HG03378 (cell line): Measurements from ENCODE around the gene SH2D6.
"Not testable (repeated sequence)": the region's sequence is repeated elsewhere in the genome, so short reads cannot be mapped to it uniquely, and the experiment has no call there.

ENCODE experiments used
- ATAC-seq: cut with Tn5 transposase; IDR thresholded peaks from one replicate; pipeline ENCODE4 v1.9.1; 2021; ENCODE audit warnings: mild to moderate bottlenecking, moderate library complexity; ENCODE audit not compliant: unreplicated experiment

The SH2D6 gene

DNA sequence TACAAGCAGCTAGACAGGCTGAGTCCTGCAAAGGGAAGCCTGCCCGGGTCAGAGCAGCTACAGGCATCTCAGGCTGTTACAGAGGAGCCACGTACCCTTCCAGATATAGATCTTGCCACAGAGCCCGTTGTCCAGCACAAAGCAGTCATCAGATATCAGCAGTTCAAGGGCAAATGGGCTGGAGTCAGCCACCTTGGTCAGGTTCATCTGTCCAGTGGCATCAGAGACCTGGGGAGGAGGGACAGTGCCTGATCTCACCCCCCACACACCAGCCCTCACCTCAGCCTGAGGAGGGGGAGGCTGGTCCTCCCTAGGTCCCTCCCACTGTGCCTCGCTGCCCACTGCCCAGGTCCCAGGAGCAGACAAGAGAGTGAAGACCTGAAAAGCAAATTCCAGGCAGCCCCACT is 20.6 kb upstream of the SH2D6 start:
- no peak for ATAC-seq

DNA sequence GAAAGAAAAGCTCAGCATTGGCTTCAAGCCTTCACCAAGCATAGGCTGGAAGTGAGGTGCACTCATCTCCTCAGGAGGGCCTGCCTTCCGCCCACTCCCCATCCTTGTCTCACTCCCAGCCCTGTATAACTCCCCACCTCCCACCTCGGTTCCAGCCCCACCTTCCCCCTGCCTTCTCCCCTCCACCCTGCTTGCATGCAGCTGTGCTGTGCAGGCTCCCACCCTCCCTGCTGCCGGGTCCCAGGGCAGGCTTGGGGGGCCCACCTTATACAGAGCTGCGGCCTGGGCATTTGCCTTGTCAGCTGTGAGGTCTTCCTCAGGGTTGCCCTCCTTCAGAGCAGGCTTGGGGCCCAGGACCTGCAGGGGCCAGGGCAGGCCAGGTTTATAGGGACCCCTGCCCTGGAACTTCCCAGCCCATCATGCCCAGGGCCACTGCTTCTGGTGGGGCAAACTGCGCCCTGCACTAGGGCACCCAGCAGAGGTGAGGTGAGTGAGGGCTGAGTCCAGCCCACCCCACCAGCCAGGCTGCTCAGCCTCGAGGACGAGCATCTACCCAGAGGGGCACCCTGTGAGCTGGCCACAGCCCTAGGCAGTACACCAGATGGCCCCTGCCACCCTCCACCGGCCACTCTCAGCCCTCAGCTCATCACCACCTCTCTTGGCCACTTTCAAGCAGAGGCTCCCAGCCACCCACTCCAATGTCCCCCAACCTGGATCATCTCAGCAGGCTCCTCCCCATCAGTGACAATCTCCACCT is 19.9 kb upstream of the SH2D6 start:
- ATAC-seq: no peak

DNA sequence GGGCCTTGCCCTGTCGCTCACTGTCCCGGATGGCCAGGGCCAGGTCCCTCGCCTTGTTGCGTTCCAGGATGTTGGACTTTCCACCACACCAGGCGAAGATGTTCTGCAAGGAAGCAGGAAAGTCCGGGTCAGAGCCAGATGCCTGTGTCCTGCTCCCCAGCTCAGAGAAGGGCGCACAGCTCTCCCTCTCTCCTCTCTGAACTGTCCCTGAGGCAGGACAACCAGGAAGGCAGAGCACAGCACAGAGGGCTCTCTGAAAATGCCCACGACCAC is 19.4 kb upstream of the SH2D6 start:
- ATAC-seq: no peak

DNA sequence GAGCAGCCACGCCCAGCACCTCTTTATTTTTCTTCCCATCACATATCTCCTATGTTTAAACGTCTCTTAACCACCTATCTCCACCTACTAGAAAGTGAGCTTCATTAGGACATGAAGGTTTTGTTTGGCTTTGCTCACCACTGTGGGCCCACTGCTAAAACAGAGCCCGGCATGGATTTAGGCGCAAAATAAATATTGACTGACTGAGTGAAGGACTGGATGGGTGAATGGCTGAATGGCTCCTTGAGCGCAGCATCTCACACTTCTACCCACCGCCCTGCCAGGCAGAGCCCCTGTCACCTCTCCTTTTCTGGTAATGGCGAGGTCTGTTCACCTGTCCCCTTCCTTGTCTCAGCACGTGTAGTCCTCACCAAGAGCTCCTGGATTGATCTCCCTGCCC is 18.5 kb upstream of the SH2D6 start:
- no peak for ATAC-seq

DNA sequence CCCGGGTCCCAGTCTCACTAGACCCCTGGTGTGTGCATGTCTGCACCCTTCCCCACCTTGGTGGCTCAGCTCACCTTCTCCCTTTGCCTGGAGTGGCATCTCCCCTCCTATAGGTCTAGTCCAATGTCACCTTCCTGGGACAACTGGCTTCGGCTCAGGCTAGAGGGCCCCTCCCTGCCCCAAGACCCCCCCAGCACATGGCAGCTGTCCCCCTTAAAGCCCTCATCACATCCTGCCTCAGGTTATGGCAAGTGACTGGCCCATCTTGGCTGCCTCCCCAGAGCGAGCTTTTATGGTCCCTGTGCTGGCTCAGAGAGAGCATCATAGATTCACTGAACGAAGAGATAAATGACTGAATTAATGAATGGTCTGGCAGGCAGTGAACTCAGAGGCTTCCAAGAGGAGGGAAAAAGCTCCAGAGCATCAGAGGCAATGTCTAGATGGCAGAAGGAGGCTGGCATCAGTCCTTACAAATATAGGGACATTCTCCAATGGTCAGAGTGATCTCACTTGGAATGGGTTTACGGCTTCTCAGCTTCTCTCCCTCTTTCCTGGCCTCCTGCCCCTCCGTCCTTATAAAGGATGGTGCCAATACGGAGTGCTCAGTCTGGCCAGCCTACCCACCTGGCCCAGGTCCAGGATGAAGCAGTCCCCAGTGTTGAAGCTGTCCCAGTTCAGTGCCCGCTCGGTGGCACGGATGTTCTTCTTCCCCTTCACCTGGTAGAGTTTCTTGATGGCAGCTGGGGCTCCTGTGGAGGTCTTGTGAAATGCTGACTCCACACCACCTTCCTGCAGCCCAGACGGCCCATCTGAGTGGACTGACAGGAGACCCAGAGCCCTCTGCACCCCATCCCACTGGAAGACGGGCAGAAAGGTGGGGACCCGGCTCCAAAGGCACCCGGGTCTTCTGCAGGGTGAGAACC is 17.7 kb upstream of the SH2D6 start:
- ATAC-seq: no peak

DNA sequence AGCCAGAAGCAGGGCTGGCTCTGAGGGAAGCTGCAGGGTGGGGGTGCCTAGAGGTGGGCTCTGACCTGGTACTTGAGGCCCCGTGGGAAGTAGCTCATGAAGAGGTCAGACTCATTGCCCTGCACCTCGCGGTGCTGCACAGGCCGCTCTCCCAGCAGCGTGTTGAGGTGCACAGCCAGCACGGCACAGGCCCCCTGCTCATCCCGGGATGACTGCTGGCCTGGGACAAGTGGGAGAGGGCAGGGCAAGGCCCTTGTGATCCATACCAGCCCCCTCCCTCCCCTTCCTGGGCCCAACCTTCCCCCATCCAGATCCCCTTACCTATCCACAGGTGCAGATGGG is 17.1 kb upstream of the SH2D6 start:
- ATAC-seq: no peak

DNA sequence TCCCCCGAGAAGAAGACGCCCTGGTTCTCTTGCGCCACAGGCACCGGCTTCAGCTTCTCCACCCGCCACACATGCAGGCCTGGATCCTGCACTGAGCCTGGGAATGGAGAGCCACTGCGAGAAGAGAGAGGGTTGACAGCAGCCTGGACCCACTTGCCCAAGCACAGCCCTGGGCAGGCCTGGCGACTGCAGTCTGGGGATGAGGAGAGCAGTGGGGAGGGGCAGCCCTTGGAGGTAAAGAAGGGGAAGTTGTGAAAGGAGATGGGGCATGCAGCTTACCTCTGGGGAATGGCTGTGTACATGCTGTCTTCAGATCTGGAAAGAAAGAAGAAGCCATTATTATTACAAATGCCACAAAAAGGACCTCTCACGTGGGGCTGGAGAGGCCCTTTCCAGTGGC is 16.7 kb upstream of the SH2D6 start:
- no peak for ATAC-seq

DNA sequence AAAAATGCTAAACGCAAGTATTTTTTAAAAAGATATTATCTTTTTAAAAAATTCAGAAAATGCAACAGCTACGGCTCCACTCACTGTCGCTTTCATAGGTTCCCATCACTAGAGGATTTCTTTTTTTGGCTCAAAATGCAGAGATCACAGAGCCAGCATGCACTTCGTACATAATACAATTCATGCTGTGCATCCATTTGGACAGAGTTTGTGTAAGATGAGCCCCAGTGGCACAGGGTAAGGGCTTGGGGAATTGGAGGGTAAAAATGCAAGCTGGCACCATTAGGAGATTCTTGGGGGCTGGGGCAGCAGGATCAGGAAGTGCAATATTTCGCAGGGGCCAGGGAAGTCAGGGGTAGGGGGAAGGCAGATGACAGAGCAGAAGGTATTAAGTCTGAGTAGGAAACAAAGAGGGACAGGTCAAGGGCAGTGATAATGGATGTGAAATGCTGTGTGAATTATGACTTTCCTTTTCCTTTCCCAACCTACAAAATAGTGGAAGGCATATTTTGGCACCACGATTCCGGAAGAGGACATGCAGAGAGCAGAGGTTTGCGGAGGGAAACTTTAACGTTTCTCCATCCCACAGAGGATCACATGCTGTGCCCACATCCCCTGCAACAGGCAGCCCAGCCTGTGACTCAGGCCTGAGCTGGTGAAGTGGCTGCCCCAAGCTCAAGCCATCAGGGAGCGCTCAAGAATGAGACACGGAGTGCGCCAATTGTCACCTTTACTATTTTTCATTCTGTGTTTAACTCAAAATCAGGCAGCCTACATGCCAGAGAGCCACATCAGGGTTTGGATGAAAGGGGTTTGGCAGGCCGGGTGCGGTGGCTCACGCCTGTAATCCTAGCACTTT is 13.1 kb upstream of the SH2D6 start:
- ATAC-seq: no peak

DNA sequence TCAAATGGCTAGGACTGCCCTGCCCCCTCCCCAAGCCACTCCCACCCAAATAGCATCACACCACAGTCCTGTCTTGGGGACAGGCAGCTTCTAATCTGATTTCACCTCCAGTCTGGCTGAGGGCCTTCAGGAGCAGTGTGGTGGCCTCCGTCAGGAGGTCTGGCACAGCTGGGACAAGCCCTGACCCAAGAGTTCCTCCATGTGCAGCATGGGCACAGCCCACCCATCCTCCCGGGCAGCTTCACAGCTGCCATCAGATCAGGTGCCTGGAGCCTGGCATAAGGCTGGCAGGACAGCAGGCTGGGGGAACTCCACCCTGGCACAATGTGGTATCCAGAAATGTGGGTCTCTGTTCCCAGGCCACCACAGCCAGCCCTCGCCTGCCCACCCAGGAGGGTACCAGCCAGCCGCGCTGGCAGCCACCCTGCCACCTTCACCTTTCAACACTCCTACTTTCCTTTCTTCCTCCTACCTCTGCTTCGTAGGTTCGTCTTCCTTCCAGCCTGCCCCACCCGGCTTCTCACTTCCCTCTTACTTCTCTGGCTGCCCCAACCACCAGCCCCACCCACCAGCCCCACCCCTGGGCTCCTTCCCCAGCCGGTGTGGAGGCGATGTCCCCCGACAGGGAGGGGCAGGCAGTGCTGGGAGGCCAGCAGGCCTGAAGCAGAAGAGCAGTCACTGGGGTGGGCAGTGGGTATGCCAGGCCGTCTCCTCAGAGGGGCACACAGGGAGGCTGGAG is 8.5 kb upstream of the SH2D6 start, which contains the start of gene CAPG:
Gene CAPG, minus strand, starts transcription at position 522 of the 739 bp plus-strand sequence. CDS start 8,221 bp downstream, outside the sequence.
- peak; percentile 39 for ATAC-seq

DNA sequence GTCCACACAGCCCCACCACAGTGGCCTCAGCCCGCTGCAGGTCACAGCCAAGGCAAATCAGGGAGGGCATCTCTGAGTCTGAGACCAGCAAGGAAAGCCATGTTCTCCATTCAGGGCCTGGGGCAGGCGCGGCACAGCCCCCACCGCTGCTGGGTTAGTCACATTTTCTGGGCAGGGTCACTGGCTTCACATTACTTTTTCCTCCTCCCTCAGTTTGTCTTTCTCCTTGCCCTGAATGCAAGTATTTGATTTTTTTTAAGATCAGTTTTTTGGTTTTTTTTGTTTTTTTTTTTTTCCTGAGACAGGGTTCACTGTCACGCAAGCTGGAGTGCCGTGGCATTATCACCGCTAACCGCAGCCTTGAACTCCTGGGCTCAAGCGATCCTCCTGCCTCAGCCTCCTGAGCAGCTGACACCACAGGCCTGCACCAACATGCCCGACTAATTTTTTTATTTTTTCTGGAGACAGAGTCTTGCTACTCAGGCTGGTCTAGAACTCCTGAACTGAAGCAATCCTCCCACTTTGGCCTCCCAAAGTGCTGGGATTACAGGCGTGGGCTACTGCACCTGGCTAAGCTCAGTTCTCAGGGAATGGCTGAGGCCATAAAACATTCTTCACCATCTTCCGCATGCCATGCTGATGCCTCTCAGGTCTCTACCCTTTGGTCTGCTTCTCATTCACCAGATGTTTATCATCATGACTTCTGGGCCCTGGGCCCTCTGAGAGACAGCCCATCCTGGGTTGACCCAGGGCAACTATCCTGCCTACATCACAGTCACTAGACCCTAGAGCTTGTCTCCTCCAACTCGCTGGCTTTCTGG is 7.7 kb upstream of the SH2D6 start:
- no peak for ATAC-seq

DNA sequence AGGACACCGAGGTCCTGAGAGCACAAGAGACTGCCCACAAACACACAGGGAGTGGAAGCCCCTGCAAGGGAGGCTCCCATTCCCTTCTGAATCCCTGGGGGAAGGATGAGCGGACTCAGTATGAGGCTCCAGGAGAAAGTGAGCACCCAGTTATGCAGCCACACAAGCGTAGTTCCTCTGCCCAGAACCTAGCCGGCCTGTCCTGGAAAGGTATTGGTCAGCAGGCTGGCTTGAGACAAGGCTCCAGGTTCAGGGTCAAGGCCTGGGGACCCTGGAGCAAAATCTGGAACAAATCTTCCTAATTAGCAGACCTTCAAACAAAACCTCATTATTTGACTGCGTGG is 7.1 kb upstream of the SH2D6 start:
- no peak for ATAC-seq

DNA sequence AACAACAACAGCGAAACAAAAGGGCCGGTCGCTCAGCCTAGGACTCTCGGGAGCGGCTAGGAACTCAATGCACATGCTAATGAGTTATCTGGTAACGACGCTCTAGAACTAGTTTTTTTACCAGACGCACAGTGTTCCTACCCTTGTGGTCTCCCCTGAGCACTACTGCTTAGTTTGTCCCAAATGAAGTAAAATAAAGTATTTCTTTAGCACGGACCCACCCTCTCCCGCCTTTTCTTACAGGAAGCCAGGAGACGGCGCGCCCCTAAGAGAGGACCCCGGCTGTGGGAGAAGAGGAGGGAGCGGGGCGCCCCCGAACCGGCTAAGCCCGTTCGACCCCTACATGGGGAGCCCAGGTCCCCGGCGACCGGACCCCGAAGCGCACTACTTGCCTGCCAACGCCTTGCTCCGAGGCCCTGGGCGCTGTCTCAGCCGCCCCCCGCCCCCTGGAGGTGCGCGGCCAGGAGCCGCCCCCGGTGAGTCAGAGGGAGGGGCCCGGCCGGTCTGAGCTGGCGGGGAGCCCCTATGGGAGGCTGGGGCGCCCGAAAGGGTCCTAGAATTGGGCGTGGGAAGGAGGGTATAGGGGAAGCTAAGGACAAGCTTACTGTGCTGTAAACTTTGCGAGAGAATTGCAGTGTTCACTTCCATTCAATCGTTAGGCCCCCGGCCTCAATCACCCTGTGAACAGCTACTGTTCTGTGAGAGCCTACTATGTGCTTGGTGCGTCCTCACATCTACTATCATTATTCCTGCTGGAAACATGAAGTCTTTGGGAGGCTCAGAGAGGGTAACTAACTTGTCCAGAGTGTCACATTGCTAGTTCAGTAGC is 4.7 kb upstream of the SH2D6 start:
- ATAC-seq: no peak

DNA sequence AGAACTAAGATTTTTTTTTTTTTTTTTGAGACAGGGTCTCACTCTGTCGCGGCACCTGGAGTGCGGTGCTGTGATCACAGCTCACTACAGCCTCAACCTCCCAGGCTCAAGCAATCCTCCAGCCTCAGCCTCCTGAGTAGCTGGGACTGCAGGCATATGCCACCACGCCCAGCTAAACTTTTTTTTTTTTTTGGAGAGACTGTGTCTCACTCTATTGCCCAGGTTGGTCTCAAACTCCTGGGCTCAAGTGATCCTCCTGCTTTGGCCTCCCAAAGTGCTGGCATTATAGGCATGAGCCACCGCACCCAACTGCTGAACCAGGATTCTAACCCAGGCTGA is 4.1 kb upstream of the SH2D6 start:
- not testable (repeated sequence) for ATAC-seq

DNA sequence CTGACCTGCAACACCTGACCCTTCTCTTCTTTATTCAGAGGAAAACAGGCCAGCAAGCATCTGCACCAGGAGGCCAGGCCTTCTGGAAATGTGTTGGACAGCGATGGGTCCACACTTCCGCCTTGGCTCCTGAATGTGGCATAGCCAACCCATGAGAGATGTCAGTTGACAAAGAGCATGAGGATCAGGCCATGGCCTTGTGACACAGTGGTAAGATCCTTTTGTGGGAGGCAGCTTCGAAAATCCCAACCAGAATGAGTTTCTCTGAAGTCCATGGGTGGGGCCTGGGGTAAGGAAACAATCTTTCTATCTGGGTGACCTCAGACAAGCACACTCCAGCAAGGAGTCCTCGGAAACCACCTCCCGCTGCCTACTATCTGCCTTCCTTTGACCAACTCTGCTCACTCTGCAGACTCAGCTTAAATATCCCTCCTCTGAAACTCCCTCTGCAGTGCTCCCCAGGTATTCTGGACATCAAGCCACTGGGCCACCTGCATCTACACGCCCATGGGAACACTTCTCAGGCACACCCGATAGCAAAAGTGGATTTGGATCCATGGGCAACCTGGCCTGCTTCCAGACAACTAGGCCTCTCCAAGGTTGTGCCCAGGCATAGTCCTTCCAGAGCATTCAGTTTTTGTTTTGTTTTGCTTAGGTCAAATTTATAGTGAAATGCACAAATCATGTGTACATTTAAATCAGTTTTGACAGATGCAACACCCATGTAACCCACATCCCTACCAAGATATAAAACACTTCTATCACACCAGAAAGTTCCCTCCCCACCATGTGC is 3.6 kb upstream of the SH2D6 start:
- no peak for ATAC-seq

DNA sequence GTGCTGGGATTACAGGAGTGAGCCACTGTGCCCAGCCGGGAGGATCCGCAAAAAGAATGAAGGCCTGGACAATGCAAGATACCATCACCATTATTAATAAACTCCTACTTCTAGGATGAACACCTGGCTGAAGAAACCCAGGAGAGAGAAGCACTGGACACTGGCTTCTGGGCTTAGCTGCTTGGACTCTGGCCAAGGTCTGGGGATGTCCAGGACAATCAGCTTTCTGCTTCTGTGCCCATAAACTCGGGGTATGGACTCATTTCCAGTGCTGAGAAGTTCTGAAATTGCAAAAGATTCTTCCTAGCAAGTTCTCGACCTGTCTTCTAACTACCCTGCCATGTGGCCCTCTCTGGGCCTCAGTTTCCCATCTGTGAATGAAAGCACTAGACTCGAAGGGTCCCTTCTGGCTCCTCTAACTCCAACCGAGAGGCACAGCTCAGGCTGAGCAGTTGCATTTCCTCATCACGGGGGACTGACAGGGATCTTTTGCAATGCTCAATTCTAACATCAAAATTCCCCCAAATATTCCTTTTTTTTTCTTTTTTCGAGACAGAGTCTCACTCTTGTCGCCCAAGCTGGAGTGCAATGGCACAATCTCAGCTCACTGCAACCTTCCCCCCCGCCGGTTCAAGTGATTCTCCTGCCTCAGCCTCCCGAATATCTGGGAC is 2.4 kb upstream of the SH2D6 start:
- no peak for ATAC-seq

DNA sequence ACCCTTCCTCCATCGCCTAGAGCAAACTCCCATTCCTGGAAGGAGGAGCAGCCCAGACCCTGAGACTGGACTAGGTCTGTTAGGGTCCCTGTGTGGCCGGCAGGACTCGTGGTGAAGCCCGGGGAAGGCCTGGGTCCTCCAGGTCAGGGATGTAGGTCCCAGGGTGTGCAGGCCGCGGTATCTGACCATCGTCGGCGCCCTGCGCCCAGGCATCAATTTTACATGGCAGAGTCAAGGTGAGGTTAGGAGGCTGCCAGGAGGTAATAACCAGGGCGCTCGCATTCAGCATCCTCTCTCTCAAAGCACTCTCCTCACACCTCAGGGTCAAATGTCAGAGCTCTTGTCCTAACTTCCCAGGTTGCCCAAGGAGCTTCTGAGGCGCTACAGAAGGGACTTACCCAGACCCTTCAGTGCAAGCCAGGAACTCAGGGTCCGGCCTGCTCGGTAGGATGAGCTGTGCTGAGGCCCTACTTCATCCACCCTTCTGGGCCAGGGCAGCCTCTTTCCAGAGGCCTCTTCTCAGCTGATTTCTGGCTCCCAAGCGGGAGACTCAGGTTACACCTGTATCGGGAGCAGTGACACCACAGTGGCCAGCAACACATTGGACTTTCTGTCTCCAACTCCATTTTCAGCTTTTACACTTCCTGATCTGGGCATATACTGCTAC is 628 bp downstream of the SH2D6 start:
- no peak for ATAC-seq

DNA sequence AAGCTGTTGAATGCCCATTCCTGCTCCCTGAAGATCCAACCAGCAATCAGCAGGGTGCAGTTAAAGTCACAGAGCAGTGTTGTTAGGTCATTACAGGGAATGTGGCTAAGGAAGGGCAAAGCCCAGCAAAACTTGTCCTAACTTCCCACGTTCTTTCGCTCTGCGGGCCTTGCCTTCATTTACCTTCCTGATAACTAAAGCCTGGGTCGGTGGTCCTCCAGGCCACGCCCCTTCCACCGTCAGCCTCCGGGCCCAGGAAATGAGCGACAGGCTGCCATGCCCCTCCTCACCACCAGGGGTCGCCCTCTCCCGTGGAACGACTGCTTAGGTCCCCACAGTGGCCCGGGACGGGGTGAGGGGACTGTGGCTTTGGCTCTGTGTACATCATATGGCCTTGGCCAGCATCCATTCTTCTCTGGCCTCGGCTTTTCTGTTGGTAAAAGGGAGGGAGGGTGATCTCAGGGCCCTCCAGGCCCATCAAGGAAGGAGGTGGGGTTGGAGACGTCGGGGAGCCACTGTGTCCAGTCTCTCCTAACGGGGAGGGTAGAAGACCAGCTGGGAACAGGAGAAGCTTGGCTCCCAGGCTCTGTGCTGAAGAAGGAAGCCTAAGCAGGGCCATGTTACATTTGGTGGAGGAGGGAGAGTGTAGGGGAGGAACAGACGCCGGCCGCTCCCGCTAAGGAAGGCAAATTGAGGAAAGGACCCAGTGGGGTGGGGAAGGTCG is 2.2 kb downstream of the SH2D6 start:
- peak; percentile 67 for ATAC-seq
